ENCODE measurements around the gene TGFBR3.

The TGFBR3 gene

GRCh38 chr1:91689641-91690481 lies 196.1 kb downstream of the TGFBR3 start:
- no peak for DNase-seq (ENCODE audit: low read depth, low spot score)
- in situ Hi-C loops (cut with HindIII; ENCODE audit: low sequenced_read_pairs): no loop called here
- no peak overlapping the region for H3K4me3 ChIP-seq (ENCODE audit: low read depth, low read length)
- TF ChIP-seq, protein P1, sequence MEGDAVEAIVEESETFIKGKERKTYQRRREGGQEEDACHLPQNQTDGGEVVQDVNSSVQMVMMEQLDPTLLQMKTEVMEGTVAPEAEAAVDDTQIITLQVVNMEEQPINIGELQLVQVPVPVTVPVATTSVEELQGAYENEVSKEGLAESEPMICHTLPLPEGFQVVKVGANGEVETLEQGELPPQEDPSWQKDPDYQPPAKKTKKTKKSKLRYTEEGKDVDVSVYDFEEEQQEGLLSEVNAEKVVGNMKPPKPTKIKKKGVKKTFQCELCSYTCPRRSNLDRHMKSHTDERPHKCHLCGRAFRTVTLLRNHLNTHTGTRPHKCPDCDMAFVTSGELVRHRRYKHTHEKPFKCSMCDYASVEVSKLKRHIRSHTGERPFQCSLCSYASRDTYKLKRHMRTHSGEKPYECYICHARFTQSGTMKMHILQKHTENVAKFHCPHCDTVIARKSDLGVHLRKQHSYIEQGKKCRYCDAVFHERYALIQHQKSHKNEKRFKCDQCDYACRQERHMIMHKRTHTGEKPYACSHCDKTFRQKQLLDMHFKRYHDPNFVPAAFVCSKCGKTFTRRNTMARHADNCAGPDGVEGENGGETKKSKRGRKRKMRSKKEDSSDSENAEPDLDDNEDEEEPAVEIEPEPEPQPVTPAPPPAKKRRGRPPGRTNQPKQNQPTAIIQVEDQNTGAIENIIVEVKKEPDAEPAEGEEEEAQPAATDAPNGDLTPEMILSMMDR (IDR thresholded peaks at IDR 0.05; ENCODE audit: low read depth, low read length): no peak

DNA sequence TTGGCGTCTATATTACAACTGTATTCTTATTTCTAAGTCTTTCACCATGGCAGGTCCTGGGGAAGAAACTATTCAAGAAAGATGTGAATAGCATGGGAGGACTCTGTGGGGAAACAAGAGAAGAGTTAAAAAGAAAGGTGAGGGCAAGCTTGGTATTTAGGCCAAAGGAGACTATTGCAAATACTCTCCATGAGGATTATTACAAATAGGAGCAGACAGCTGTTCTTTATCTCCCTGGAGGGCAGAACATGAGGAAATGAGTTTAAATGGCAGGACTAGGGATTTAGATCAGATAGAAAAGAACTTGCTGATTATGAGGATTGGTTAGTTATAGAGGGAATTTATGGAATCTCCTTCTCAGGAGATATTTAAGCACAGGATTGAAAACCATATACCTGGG lies 198.5 kb downstream of the TGFBR3 start:
- DNase-seq (ENCODE audit: low read depth, low spot score): no peak
- in situ Hi-C loops (cut with HindIII; ENCODE audit: low sequenced_read_pairs): no loop called here
- H3K4me3 ChIP-seq (ENCODE audit: low read depth, low read length): no peak overlapping the region
- TF ChIP-seq, protein P1 (IDR thresholded peaks at IDR 0.05; ENCODE audit: low read depth, low read length): no peak

- H3K4me3 ChIP-seq (ENCODE audit: low read depth, low read length): no peak overlapping the region
- in situ Hi-C loops (cut with HindIII; ENCODE audit: low sequenced_read_pairs): no loop called here
- TF ChIP-seq, protein P1 (IDR thresholded peaks at IDR 0.05; ENCODE audit: low read depth, low read length): no peak
- DNase-seq (ENCODE audit: low read depth, low spot score): no peak
Observed at GRCh38 chr1:91685994-91686393, 200.0 kb downstream of the TGFBR3 start.

DNA sequence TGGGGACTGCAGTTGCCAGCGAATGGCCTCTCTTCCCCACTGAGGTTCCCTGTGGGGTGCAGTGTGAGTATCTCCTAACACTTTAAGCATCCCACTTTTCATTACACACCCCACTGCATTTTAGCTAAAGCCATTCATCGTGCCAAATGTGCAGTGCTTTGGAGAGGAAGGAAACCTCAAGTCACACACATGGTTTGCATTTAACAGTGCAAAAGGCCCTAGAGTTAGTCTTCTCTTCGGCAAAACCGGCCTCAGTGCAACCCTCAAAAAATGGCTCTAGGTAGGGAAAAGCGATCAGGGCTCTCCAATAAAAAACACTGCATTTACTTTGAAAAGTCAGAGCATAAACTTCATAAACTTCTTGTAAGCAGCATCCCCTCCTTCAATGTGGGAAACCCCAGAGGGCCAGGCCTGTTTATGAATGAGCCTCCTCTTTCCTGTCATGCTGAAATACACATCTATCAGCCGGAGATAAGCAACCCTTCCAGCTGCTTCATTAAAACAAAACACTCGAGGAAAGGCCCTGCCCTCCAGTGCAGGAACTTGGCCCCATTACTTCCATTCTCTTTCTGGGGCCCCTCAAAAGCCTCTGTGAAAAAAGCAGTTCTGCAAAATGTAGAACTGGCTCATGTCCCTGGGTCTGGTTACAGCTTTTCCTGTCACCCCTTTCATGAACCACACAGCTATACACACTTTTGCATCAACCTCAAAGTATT lies 201.3 kb downstream of the TGFBR3 start:
- no peak overlapping the region for H3K4me3 ChIP-seq (ENCODE audit: low read depth, low read length)
- peak; percentile 42 for DNase-seq (ENCODE audit: low read depth, low spot score)
- TF ChIP-seq, protein P1 (IDR thresholded peaks at IDR 0.05; ENCODE audit: low read depth, low read length): no peak
- in situ Hi-C loops (cut with HindIII; ENCODE audit: low sequenced_read_pairs): no loop called here

GRCh38 chr1:91683598-91683951 lies 202.4 kb downstream of the TGFBR3 start:
- TF ChIP-seq, protein P1 (IDR thresholded peaks at IDR 0.05; ENCODE audit: low read depth, low read length): no peak
- in situ Hi-C loops (cut with HindIII; ENCODE audit: low sequenced_read_pairs): no loop called here
- H3K4me3 ChIP-seq (ENCODE audit: low read depth, low read length): no peak overlapping the region

GRCh38 chr1:91682882-91683597 lies 202.9 kb downstream of the TGFBR3 start:
- no peak for DNase-seq (ENCODE audit: low read depth, low spot score)
- TF ChIP-seq, protein P1 (IDR thresholded peaks at IDR 0.05; ENCODE audit: low read depth, low read length): no peak
- in situ Hi-C loops (cut with HindIII; ENCODE audit: low sequenced_read_pairs): no loop called here
- H3K4me3 ChIP-seq (ENCODE audit: low read depth, low read length): no peak overlapping the region

More at GRCh38 chr1:91683598-91683951, 202.4 kb downstream of the TGFBR3 start:
- no peak for DNase-seq (ENCODE audit: low read depth, low spot score)
